Measurements from ENCODE around the gene OSBPL2.

Gene OSBPL2

DNA sequence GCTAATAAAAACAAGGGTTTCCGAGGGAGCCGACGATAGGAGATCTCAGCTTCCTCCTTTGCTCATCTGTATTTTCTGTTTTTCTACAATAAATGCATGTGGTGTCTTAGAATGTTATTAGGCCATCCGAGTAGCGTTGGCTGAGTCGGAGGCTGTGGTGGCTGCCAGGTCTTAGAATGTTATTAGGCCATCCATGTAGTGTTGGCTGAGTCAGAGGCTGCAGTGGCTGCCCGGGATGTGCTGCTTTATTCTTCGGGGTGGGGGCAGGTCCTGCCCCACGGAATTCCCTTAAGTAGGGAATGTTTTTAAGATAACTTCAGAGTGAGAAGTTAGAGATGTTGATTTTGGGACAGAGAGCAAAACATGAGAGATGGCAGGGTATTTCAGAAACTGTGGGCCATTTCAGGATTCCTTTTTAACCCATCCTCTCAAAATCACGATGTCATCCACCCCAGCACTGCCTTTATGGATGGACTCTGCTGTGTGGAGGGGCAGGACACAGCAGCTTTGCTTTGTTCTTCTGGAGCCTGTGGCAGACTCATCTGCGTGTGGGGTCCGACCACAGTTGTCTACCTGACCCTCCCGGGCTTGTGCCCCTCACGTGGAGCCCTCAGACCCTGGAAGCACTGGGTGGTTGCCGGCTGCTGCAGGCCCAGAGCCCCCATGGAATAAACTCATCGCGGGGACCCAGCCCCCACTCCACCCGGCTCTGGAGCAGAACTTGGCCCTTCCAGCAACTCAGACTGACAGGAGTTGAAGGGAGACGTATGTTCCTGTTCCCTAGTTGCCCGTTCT is 20.4 kb downstream of the OSBPL2 start:
- DNase-seq (ENCODE audit: low read depth) = peak; percentile 76
- no peak overlapping the region for H3K4me3 ChIP-seq (replicated peaks; ENCODE audit: low read depth, low read length)
- TF ChIP-seq, protein P1, sequence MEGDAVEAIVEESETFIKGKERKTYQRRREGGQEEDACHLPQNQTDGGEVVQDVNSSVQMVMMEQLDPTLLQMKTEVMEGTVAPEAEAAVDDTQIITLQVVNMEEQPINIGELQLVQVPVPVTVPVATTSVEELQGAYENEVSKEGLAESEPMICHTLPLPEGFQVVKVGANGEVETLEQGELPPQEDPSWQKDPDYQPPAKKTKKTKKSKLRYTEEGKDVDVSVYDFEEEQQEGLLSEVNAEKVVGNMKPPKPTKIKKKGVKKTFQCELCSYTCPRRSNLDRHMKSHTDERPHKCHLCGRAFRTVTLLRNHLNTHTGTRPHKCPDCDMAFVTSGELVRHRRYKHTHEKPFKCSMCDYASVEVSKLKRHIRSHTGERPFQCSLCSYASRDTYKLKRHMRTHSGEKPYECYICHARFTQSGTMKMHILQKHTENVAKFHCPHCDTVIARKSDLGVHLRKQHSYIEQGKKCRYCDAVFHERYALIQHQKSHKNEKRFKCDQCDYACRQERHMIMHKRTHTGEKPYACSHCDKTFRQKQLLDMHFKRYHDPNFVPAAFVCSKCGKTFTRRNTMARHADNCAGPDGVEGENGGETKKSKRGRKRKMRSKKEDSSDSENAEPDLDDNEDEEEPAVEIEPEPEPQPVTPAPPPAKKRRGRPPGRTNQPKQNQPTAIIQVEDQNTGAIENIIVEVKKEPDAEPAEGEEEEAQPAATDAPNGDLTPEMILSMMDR (IDR thresholded peaks at IDR 0.05; ENCODE audit: low read length, missing control alignments) = no peak

DNA sequence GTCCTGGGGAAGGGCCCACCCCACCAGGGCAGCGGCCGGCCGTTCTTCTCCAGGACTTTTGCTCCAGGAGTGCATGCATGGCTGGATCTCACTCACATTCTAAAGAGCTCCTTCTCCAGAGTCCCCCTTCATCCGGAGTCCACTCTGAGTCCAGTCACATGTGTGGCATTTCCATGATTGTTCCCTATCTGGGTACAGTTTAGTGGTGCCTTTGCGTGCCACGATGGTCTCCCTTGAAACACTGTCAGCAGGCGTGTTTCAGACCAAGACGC is 20.9 kb downstream of the OSBPL2 start:
- TF ChIP-seq, protein P1 (IDR thresholded peaks at IDR 0.05; ENCODE audit: low read length, missing control alignments) = no peak
- no peak for DNase-seq (ENCODE audit: low read depth)
- no peak overlapping the region for H3K4me3 ChIP-seq (replicated peaks; ENCODE audit: low read depth, low read length)

DNA sequence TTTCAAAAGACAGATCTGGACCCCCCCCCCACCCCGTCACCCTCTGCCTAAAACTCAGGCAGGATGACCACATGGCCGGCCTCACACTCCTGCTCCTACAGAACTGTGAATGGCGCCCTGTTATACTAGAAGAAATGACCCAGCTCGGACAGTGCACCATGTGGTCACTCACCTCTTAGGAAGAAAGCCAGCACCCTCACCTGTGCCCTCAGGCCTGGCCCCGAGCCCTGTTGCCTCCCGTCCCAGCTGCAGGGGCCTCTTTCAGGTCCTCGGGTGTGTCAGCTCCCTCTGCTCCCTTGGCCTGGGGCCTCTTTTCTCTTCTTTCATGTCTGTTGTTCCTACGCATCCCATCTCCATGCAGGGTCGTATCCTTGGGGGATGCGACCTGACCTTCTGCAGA is 23.7 kb downstream of the OSBPL2 start:
- TF ChIP-seq, protein P1 (IDR thresholded peaks at IDR 0.05; ENCODE audit: low read length, missing control alignments) = no peak
- H3K4me3 ChIP-seq (replicated peaks; ENCODE audit: low read depth, low read length) = no peak overlapping the region
- no peak for DNase-seq (ENCODE audit: low read depth)

DNA sequence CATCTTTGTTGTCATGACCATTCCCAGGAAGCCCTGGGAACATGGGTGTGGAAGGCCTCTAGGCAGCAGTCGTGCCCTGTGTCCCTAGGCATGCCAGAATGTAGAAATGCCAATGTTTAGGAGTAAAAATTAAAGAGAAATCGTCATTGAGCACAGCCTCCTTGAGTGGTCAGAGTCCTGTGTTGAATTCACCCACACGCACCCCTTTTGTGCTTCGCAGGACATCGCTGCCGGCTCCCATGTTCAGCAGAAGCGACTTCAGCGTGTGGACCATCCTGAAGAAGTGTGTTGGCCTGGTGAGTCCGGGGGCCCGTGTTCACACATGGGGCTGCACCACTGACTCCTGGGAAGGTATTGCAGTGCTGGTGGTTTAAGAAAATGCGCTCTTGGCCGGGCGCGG is 25.1 kb downstream of the OSBPL2 start:
- TF ChIP-seq, protein P1 (IDR thresholded peaks at IDR 0.05; ENCODE audit: low read length, missing control alignments) = no peak
- H3K4me3 ChIP-seq (replicated peaks; ENCODE audit: low read depth, low read length) = no peak overlapping the region
- no peak for DNase-seq (ENCODE audit: low read depth)

DNA sequence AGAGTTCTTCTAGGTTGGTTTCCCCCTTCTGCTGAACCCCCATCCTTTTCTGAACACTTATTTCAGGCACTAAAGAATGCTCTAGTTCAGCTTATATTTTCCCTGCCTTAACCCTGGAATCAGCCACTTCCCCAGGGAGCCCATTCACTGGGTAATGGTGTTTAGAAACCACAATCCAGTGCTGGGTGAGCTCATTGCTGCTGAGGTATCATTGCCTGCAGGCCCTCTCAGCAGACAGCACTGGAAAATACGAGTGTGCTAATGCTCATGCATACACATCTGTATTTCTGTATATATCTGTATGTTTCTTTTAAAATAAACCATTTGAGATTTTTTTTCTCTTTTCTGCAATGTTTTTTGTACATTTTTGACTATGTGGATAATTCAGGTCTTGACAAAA is 27.0 kb downstream of the OSBPL2 start:
- no peak overlapping the region for H3K4me3 ChIP-seq (replicated peaks; ENCODE audit: low read depth, low read length)
- TF ChIP-seq, protein P1 (IDR thresholded peaks at IDR 0.05; ENCODE audit: low read length, missing control alignments) = no peak

DNA sequence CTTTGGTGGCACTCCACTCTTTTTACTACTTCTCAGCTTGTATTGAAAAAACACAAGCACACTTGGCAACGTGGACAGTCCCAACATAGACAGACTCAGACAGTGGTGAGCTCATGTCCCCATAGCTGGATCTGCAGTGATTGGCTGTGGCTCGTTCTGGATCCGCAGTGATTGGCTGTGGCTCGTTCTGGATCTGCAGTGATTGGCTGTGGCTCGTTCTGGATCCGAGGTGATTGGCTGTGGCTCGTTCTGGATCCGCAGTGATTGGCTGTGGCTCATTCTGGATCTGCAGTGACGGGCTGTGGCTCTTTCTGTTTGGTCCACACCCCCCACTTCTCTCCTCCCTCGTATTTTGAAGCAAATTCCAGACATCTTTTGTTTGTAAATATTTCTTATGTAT is 28.0 kb downstream of the OSBPL2 start:
- DNase-seq (ENCODE audit: low read depth) = no peak
- H3K4me3 ChIP-seq (replicated peaks; ENCODE audit: low read depth, low read length) = no peak overlapping the region
- TF ChIP-seq, protein P1 (IDR thresholded peaks at IDR 0.05; ENCODE audit: low read length, missing control alignments) = no peak

More for the DNA sequence above, 27.0 kb downstream of the OSBPL2 start:
- DNase-seq (ENCODE audit: low read depth) = no peak

DNA sequence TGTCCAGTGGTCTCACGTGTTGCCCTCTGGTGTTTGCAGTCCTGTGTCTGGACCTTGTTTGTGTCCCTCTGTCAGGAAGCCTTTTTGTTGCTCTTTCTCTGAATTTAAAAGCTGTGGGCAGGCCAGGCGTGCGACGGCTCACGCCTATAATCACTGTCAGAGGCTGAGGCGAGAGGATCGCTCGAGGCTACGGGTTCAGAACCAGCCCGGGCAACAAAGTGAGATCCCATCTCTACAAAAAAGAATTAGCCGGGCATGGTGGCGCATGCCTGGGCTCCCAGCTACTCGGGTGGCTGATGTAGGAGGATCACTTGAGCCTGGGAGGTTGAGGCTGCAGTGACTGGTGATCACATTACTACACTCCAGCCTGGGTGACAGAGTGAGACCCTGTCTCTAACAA is 28.5 kb downstream of the OSBPL2 start:
- H3K4me3 ChIP-seq (replicated peaks; ENCODE audit: low read depth, low read length) = no peak overlapping the region
- no peak for DNase-seq (ENCODE audit: low read depth)
- TF ChIP-seq, protein P1 (IDR thresholded peaks at IDR 0.05; ENCODE audit: low read length, missing control alignments) = no peak
